ENCODE measurements around the gene VPS26C. TPM values are rescaled to one million over a fixed set of nuclear protein-coding genes. Genes with fewer than 3 reads are reported as not detected.

VPS26C gene
- total RNA-seq, 2 experiments from 2014 or later = 70.9 to 73.4 TPM

- no peak for DNase-seq
- Mint-ChIP-seq H3K27ac (no peak overlapping the region), H3K9me3 (no peaks in the 10 kb centered on the region), H3K36me3 (ENCODE audit: low read depth) (peaks cover 36% of the 10 kb centered on the region), H3K27me3 (no peaks in the 10 kb centered on the region), H3K4me3 (no peak overlapping the region), H3K4me1 (ENCODE audit: low read depth) (no peaks in the 10 kb centered on the region)
- CTCF ChIA-PET = no interaction called here
- POLR2A ChIA-PET = no interaction called here
- intact Hi-C loops (cut with micrococcal nuclease) = no loop called here
- TF ChIP-seq, protein P1, sequence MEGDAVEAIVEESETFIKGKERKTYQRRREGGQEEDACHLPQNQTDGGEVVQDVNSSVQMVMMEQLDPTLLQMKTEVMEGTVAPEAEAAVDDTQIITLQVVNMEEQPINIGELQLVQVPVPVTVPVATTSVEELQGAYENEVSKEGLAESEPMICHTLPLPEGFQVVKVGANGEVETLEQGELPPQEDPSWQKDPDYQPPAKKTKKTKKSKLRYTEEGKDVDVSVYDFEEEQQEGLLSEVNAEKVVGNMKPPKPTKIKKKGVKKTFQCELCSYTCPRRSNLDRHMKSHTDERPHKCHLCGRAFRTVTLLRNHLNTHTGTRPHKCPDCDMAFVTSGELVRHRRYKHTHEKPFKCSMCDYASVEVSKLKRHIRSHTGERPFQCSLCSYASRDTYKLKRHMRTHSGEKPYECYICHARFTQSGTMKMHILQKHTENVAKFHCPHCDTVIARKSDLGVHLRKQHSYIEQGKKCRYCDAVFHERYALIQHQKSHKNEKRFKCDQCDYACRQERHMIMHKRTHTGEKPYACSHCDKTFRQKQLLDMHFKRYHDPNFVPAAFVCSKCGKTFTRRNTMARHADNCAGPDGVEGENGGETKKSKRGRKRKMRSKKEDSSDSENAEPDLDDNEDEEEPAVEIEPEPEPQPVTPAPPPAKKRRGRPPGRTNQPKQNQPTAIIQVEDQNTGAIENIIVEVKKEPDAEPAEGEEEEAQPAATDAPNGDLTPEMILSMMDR (IDR thresholded peaks at IDR 0.05) = no peak
- ATAC-seq = no peak
Measured at GRCh38 chr21:37200641-37201480, 66.3 kb downstream of the VPS26C start.

- Mint-ChIP-seq H3K9me3 (no peaks in the 10 kb centered on the region), H3K4me1 (ENCODE audit: low read depth) (no peaks in the 10 kb centered on the region), H3K27me3 (no peaks in the 10 kb centered on the region), H3K27ac (no peak overlapping the region), H3K4me3 (no peak overlapping the region), H3K36me3 (ENCODE audit: low read depth) (peaks cover 40% of the 10 kb centered on the region)
- DNase-seq (no peak), ATAC-seq (no peak)
- POLR2A ChIA-PET = no interaction called here
- TF ChIP-seq, protein P1 (IDR thresholded peaks at IDR 0.05) = no peak
- CTCF ChIA-PET = no interaction called here
- intact Hi-C loops (cut with micrococcal nuclease) = no loop called here
Measured at GRCh38 chr21:37199057-37199924, 67.8 kb downstream of the VPS26C start.

- ATAC-seq (no peak), DNase-seq (no peak)
- ChIA-PET CTCF (interaction anchor here (0.6 kb wide), 1 partner anchor 723 kb away, joined by 3 read pairs; no protein-coding TSS in a partner anchor), POLR2A (no interaction called here)
- no peak overlapping the region for H3K27ac Mint-ChIP-seq
- H3K36me3 Mint-ChIP-seq (ENCODE audit: low read depth) = peaks cover 39% of the 10 kb centered on the region
- H3K9me3 Mint-ChIP-seq = no peaks in the 10 kb centered on the region
- TF ChIP-seq, protein P1 (IDR thresholded peaks at IDR 0.05) = no peak
- H3K27me3 Mint-ChIP-seq = no peaks in the 10 kb centered on the region
- no peak overlapping the region for H3K4me3 Mint-ChIP-seq
- H3K4me1 Mint-ChIP-seq (ENCODE audit: low read depth) = no peaks in the 10 kb centered on the region
- intact Hi-C loops (cut with micrococcal nuclease) = no loop called here
Measured at GRCh38 chr21:37197746-37198145, 69.4 kb downstream of the VPS26C start.

GRCh38 chr21:37196847-37197246 is 70.3 kb downstream of the VPS26C start:
- intact Hi-C loops (cut with micrococcal nuclease) = no loop called here

More at GRCh38 chr21:37196847-37197246, 70.3 kb downstream of the VPS26C start:
- peaks cover 35% of the 10 kb centered on the region for H3K36me3 Mint-ChIP-seq (ENCODE audit: low read depth)
- TF ChIP-seq, protein P1 (IDR thresholded peaks at IDR 0.05) = no peak
- CTCF ChIA-PET = no interaction called here
- H3K9me3 Mint-ChIP-seq = no peaks in the 10 kb centered on the region
- H3K4me1 Mint-ChIP-seq (ENCODE audit: low read depth) = no peaks in the 10 kb centered on the region
- DNase-seq (no peak), ATAC-seq (no peak)
- no peaks in the 10 kb centered on the region for H3K27me3 Mint-ChIP-seq
- no peak overlapping the region for H3K4me3 Mint-ChIP-seq
- no peak overlapping the region for H3K27ac Mint-ChIP-seq
- POLR2A ChIA-PET = no interaction called here
